SH-SY5Y (cell line): Measurements from ENCODE around the gene JAKMIP2.

Source experiments
- GATA2 ChIP-seq: IDR thresholded peaks from 2 replicates; pipeline ENCODE4 v1.6.1; 2011; ENCODE audit warnings: mild to moderate bottlenecking, low read depth, low read length
- GATA3 ChIP-seq: IDR thresholded peaks from 2 replicates; pipeline ENCODE4 v1.6.1; 2011; ENCODE audit warnings: low read depth, mild to moderate bottlenecking, low read length, moderate library complexity

DNA sequence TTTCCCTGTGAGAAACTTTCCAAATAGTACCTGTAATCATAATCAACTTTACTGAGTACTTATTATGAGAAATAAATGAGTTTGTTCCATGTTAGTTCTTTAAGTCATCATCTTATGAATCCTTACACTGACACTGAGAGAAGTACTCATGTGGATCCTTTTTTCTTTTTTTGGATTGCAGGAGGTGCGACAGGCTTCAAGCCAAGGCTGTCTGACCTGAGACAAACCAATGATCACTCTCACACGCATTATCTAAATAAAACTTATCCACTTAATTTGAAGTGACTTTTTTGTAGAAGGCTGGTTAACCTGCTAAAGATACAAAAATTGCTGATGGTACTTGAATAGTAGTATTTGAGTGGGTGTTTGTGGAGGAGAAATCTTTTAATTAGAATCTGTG is 39.5 kb downstream of the JAKMIP2 start:
- no peak for TF ChIP-seq GATA2
- no peak for TF ChIP-seq GATA3
